ENCODE measurements around the gene CYP3A7.
"Not testable (repeated sequence)": the region's sequence is repeated elsewhere in the genome, so short reads cannot be mapped to it uniquely, and the experiment has no call there.

Gene CYP3A7

DNA sequence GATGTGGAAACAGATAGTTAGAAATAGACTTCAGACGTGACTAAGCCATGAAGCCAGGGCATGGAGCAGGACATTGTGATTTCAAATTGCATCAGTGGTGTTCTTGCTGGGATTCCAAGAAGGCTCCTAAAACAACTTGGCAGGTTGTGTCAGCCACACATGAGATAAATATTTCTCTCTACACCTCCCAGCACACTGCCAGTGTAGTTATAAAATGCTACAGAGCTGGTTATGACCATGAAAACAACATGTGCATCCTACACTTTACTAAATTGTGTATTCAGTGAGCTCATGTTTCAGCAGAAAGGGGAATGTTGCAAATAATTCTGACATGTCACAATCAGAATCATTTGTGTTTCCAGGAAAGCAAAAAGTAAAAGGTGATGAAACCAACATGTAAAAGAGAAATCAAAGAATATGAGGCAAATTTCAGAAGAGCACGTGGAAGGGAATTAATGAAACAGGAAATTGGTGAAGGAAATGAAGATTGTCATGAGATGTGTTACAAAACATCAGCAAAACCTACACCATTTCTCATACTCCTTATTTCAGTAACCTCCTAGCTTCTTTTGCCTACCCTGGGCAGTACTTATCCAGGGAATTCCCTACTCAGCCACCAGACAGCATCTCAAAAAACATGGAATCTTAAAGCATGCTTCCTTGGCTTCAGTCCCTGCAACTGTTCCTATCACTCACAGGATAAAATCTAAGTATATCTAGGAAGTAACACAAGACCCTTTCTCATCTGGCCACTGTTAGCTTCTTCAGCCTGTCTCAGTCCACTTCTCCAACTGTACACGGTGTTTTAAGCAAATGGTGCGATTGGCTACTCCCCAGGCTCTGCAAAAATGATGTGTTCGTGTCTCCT is 5.8 kb upstream of the CYP3A7 start:
- DNase-seq: no peak

GRCh38 chr7:99739699-99740572 is 4.9 kb upstream of the CYP3A7 start:
- no peak for DNase-seq

- DNase-seq: no peak
These were observed 2.7 kb upstream of the CYP3A7 start for GRCh38 chr7:99737726-99738125.

DNA sequence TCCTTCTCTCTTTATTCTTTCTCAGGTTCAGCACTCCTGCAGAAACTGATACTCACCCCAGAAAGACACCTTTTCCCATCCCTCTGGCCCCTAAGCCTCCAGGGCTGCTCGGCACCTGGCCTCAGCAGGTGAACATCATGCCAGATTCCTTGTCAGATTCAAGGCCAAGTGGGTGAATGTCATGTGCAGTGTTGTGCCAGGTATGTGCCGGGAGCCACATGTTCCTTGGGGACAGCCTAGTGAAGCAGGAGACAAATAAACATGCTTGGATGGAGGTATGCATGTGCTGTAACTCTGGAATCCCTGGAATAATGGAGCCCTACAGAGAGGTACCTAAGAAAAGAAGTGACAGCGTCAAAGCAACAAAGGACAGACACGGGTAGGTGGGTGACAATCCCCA is 1.7 kb upstream of the CYP3A7 start:
- not testable (repeated sequence) for DNase-seq

- no peak for DNase-seq
These were observed 1.5 kb downstream of the CYP3A7 start for GRCh38 chr7:99733448-99733847.

DNA sequence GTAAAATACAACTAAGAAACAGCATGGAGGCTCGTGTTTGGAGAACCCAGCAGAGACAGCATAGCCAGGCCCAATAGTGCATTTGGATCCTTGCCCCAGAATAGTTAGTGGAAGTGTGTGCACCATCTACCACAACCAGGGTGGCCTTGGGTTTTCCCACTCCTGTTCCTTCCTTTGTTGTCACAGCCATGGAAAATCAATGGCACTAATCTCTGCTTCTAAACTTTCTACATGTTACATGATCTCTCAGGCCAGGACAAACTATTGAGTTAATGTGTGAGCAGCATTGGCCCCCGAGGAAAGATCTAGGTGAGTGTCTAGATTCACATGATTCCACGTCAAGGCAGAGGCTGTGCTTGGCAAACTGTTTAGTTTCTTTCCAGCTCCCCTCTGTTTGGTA is 2.0 kb downstream of the CYP3A7 start:
- DNase-seq: no peak

GRCh38 chr7:99731638-99732374 is 3.2 kb downstream of the CYP3A7 start:
- no peak for DNase-seq

- DNase-seq: no peak
These were observed 4.0 kb downstream of the CYP3A7 start for GRCh38 chr7:99730992-99731391.

DNA sequence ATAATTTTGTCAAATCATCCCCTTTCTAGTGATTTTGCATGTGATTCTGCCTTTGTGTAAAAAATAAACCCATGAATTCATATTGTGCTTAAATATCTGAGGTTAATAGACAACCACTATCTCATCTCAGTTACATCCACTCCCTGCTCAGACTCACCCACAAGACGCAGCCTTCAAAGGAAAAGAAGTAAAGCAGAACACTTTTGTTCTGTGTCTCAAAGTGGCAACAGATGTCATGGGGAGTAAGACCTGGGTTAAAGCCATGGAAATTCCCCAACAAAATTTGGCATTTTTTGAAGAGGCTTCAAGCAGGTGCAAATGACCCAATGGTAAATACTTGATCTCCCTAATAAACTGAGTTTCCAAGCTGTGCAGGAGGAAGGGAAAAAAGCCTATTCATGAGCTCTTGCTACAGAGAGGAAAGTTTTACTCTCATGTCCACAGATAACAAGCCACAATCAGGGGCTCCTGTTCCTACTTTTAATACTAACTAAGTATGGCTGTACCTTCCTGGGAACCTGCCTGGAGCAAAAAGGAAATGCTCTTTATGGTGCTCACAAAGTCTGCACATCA is 4.7 kb downstream of the CYP3A7 start:
- DNase-seq: no peak

- DNase-seq: no peak
These were observed 5.3 kb downstream of the CYP3A7 start for GRCh38 chr7:99729486-99730237.

GRCh38 chr7:99728615-99729014 is 6.4 kb downstream of the CYP3A7 start:
- no peak for DNase-seq

DNA sequence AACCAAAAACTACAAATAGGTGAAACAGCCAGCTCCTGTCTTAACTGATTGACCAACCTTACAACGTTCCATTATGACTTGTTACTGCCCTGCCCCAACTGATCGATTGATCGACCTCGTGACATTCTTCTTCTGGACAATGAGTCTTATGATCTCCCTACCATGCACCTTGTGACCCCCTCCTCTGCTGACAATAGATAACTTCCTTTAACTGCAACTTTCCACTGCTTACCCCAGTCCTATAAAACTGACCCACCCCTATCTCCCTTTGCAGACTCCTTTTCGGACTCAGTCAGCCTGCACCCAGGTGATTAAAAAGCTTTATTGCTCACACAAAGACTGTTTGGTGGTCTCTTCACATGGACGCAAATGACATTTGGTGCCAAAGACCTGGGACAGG is 11.8 kb downstream of the CYP3A7 start:
- not testable (repeated sequence) for DNase-seq

DNA sequence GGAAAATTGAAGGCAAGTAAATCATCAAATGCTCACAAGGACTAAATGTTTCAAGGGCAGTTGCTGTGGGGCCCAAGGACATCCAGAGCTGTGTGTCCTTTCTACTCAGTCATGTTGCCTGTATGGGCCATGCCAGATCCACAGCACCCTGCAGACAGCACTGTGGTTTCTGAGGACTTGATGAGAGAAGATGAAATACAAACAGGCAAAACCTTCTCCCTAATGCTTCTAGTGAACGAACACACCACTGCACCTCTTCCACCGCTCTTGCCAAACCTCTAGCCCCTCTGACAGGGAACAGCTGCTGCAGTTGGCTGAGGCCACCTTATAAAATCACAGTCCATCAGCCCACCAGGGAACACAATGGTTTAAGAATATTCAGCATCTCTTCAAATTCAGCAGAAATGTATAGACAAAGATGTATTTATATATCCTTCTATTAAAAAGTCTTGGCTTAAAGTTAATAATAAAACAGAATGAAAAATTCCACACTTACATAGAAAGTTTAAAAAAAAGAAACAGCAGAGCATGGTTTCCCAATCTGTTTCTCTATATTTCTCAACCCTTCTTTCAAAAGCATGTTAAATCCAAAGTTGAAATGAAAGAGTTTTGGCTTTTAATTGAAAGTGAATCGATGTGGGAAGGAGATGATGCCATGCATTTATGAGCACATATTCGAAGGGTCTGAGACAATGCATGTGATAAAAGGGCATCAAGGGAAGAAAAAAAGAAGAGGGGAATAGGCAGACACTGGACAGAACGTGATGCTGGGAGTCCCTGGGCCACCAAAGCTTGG is 14.0 kb downstream of the CYP3A7 start:
- no peak for DNase-seq

GRCh38 chr7:99719996-99720769 is 14.8 kb downstream of the CYP3A7 start:
- no peak for DNase-seq

GRCh38 chr7:99713995-99714570 is 20.9 kb downstream of the CYP3A7 start:
- no peak for DNase-seq

GRCh38 chr7:99709838-99710578 is 25.0 kb downstream of the CYP3A7 start:
- no peak for DNase-seq

GRCh38 chr7:99709260-99709659 is 25.7 kb downstream of the CYP3A7 start:
- DNase-seq: no peak

DNA sequence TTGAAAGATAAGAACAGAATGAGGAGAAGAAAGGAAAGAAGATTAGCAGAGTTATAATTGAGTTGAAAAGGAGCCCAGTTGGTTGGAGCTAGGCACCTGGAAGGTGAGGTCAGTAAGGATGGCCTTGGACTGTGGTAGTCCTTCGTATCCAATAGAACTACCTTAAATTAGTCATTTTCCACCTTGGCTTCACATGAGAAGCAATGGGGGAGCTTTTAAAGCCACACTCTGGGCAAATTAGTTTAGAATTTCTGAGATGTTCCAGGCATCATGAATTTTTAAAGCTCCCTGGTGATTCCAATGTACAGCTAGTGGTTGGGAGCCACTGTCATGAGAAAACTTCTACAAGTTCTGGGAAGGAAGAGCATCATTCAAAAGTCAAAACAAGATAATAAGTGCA is 27.9 kb downstream of the CYP3A7 start:
- DNase-seq: no peak

DNA sequence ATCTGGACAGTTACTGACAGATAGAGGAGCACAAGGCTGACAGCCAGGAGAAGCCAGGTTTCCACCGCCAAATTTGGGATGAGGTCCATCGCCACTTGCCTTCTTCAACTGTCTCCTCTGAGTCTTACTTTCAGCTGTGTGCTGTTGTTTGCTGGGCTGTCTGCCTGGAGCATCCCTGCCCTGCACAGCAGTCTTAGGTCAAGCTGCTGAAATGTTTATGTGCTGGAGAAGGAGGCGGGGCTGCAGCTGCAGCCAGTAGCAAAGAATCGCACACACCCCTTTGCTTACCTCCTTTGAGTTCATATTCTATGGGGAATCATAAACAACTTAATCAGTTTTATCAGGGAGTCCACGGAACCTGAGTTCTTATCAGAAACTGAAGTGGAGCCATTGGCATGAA is 35.0 kb downstream of the CYP3A7 start:
- DNase-seq: no peak
